ENCODE results near the gene CTNND1.
A peak's percentile ranks its signal among the peaks of the same experiment; 100 is the strongest.

Gene CTNND1

GRCh38 chr11:57751676-57752253 lies 9.8 kb upstream of the CTNND1 start, which contains the start of gene BTBD18:
Gene BTBD18 (minus strand): TSS chr11:57751819. CDS start chr11:57751188, 631 bp downstream.
- intact Hi-C loops (cut with DNase I; ENCODE audit: low total_unique reads): no loop called here
- Histone ChIP-seq H3K4me3 (no peak within 1 kb of the TSS), H3K4me1 (no peaks in the 10 kb centered on the region), H3K9me3 (no peaks in the 10 kb centered on the region), H3K36me3 (peaks cover 0 to 6% (median 4%) of the 10 kb centered on the region in 3 donors), H3K27me3 (no peaks in the 10 kb centered on the region), H3K27ac (no peak within 1 kb of the TSS)
- no peak for DNase-seq
- peak in 1 of 2 experiments; percentile 20 for TF ChIP-seq CTCF (IDR thresholded peaks at IDR 0.05)

GRCh38 chr11:57752954-57753353 lies 8.6 kb upstream of the CTNND1 start:
- DNase-seq: no peak
- Histone ChIP-seq H3K27ac (no peak overlapping the region), H3K4me3 (no peak overlapping the region), H3K4me1 (no peaks in the 10 kb centered on the region), H3K36me3 (no peaks in the 10 kb centered on the region), H3K27me3 (no peaks in the 10 kb centered on the region), H3K9me3 (no peaks in the 10 kb centered on the region)
- intact Hi-C loops (cut with DNase I; ENCODE audit: low total_unique reads): no loop called here
- TF ChIP-seq CTCF (IDR thresholded peaks at IDR 0.05): no peak

GRCh38 chr11:57758174-57758573 lies 3.4 kb upstream of the CTNND1 start:
- Histone ChIP-seq H3K27me3 (no peaks in the 10 kb centered on the region), H3K9me3 (no peaks in the 10 kb centered on the region), H3K36me3 (no peaks in the 10 kb centered on the region), H3K4me3 (no peak overlapping the region), H3K27ac (no peak overlapping the region), H3K4me1 (peaks cover 0 to 3% (median 0%) of the 10 kb centered on the region in 4 donors)
- no peak for TF ChIP-seq CTCF (IDR thresholded peaks at IDR 0.05)
- no peak for DNase-seq
- intact Hi-C loops (cut with DNase I; ENCODE audit: low total_unique reads): no loop called here

- peaks cover 0 to 36% (median 23%) of the 10 kb centered on the region in 4 donors for H3K4me1 ChIP-seq
- no peaks in the 10 kb centered on the region for H3K9me3 ChIP-seq
- no peak for DNase-seq
- no peak for TF ChIP-seq CTCF (IDR thresholded peaks at IDR 0.05)
- intact Hi-C loops (cut with DNase I; ENCODE audit: low total_unique reads): loop anchor here (5.0 kb wide), 1 partner anchor 35 kb away; no protein-coding TSS in a partner anchor
- H3K27me3 ChIP-seq: no peaks in the 10 kb centered on the region
- H3K4me3 ChIP-seq: peak overlapping the region; percentile 55 to 64
- H3K36me3 ChIP-seq: no peaks in the 10 kb centered on the region
- peak overlapping the region; percentile 82 to 93 for H3K27ac ChIP-seq
Measured at GRCh38 chr11:57762235-57762861, 746 bp downstream of the CTNND1 start.

GRCh38 chr11:57763568-57763967 lies 2.0 kb downstream of the CTNND1 start:
- intact Hi-C loops (cut with DNase I; ENCODE audit: low total_unique reads): loop anchor here (5.0 kb wide), 1 partner anchor 34 kb away; no protein-coding TSS in a partner anchor
- no peak for DNase-seq

More at GRCh38 chr11:57763568-57763967, 2.0 kb downstream of the CTNND1 start:
- no peaks in the 10 kb centered on the region for H3K36me3 ChIP-seq
- peak overlapping the region; percentile 82 to 93 for H3K27ac ChIP-seq
- H3K9me3 ChIP-seq: no peaks in the 10 kb centered on the region
- H3K4me1 ChIP-seq: peaks cover 0 to 46% (median 23%) of the 10 kb centered on the region in 4 donors
- H3K4me3 ChIP-seq: peak overlapping the region; percentile 55 to 64
- H3K27me3 ChIP-seq: no peaks in the 10 kb centered on the region
- peak; percentile 18 to 19 for TF ChIP-seq CTCF (IDR thresholded peaks at IDR 0.05)
